HPDE6-E6E7 (cell line): ENCODE measurements around the gene NSA2.

Experiments
- DNase-seq: peaks from one replicate; pipeline ENCODE4 v3.0.0; 2011; ENCODE audit warnings: missing footprints; ENCODE audit errors: extremely low spot score

NSA2 gene

GRCh38 chr5:74816875-74817274 lies 49.8 kb downstream of the NSA2 start:
- no peak for DNase-seq

- DNase-seq, result no peak
Observed at GRCh38 chr5:74822288-74822687, 55.2 kb downstream of the NSA2 start.

GRCh38 chr5:74829413-74829812 lies 62.4 kb downstream of the NSA2 start:
- no peak for DNase-seq
